Fibroblast of skin of abdomen (primary cell): ENCODE measurements around the gene DAGLA.

ENCODE experiments used
- DNase-seq: peaks from one replicate; pipeline ENCODE4 v3.0.0-alpha.2; 2013

DAGLA gene

DNA sequence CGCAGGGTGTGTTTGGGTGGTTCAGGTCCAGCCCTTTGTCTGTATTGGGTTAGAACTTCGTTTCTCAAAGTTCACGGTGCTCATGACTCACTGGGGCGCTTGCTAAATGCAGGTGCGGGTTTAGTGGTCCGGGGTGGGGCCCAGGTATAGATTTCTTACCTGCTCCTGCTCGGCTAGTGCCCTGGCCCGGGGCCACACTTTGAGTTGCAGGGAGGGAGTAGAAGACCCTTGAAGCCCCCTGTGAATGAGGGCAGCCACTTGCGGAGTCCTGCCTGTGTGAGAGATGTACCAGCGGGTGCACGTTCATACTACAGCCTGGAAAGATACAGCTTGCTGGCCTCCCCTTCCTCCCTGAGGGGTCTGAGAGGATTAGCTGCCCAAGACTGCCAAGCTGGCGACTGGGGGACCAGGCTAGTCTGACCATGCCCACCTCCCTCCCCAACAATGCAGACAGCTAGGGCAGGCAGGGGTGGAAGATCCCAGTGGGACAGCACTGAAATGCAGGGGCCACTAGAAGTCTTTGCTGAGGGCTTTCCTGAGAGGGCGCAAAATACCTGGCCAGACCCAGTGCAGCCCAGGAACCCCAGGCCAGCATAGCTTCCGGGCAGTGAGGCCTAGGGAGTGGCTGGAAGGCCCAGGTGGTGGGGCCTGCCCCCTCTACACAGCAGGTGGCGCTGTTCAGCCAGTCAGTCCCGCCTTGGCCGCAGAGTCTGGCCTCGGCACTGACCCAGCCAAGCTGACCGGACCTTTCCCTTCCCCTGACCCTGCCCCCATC lies 67.2 kb downstream of the DAGLA start:
- peak; percentile 30 for DNase-seq

DNA sequence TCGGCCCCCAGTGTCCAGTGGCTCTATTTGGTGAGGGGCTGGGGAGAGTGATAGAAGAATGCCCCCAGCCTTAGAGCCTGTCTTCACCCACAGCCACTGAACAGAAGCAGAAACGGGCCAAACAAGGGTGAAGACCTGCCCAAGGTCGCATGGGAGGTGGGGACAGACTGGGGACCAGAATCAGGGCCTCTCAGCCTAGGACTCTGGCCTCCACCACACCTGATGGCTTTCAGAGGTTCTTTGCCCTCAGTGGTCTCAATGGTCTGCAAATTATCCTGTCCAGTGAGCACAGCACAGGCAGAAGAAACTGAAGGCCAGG lies 67.7 kb downstream of the DAGLA start:
- DNase-seq, result no peak

DNA sequence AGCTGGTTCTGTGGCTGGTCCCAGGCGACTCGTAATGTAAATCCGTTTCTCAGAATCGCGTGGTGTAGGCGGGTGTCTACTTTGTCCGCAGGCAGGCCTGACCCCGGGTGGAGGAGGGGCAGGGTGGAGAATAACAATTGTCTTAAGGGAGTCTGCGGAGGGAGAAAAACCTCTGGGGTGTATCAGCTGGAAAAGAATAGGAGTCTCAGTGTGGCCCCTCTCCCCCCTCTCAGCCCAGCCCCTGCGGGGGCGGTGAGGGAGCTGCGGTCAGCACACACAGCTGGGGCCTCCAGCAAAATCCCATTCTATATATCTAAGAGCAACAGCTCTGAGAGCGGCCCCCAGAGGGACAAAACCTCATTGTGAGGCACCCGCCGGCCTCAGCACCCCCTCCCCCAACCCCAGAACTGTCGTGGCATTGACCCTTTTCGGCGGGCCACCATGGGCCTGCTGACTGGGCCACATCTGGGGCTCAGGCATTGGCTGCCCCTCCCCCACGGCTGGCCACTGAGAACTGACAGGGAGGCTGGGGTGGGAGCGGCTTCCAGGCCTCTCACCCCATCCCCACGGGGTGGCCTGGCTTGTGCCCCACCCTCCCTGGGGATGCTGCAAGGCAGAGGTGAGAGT lies 69.5 kb downstream of the DAGLA start:
- no peak for DNase-seq

DNA sequence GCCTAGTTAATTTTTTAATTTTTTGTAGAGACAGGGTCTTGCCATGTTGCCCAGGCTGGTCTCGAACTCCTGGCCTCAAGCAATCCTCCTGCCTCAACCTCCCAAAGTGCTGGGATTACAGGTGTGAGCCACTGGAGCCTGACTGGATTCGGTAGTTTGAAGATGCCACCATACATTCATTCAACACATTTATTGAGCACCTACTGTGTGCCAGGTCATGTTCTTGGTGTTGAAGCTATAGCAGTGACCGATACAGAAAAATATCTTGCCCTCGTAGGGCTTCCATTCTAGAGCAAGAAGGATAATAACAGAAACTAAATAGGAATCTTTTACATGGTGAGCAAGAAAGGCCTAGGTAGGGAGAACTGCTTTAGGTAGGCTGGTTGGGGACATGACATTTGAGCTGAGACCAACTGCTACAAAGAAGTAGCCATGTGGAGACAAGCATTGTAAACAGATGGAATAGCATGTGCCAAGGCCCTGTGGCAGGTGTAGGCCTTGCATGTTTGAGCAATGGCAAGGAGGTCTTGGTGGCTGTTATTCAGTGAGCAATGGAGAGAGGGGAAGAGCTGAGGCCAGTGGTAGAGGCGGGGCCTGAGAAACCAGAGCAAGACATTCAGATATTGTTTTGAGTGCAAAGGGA lies 70.6 kb downstream of the DAGLA start:
- DNase-seq, result no peak

DNA sequence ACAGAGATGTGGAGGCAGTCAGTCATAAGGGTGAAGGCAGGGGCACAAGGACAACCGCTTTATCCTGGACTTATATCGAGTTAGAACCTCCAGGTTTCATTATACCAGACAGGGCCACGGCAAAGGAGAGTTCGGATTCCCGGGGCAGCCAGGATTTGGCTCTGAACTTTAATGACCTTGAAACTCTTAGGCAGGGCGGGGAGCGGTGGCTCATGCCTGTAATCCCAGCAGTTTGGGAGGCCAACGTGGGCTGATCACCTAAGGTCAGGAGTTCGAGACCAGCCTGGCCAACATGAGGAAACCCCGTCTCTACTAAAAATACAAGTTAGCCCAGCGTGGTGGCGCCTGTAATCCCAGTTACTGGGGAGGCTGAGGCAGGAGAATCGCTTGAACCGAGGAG lies 71.2 kb downstream of the DAGLA start:
- DNase-seq, result no peak

DNA sequence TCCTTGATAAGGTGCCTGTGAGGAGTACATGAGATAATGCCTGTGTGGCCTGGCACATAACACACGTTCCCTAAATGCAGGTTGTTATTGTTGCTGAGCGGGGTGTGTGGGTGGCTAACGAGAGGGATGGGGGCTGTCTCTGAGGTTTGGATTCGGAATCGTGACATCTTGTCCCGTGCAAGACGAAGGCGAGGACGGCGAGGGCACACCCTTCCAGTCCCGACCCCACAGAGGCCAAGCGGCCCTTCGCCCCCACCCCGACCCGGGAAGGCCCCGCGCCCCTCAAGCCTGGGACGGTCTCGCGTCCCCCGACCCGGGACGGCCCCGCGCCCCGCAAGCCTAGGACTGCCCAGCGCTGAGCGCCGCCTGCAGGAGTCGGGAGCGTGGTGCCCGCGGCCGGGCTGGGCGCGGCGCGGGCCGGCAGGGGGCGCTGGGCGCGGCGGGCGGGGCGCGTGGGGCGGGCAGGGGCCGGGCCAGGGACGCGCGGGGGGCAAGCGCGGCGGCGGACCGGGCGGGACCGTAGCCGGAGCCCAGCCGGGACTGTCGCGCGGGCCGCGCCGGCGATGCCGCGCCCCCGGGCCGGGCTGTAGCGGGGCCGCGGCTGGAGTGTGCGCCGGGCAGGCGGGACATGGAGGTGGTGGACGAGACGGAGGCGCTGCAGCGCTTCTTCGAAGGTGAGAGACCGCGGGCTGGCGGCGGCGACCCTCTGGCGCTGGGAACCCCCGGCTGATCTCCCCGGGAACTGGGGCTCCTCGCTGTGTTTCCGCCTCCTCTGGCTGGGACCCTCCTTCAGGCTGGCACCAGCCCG lies 72.1 kb downstream of the DAGLA start, which contains the start of gene MYRF:
Gene MYRF, plus strand, starts transcription at position 520 of the 808 bp plus-strand sequence. Its CDS starts 109 bp downstream, at position 629.
- peak; percentile 46 for DNase-seq

DNA sequence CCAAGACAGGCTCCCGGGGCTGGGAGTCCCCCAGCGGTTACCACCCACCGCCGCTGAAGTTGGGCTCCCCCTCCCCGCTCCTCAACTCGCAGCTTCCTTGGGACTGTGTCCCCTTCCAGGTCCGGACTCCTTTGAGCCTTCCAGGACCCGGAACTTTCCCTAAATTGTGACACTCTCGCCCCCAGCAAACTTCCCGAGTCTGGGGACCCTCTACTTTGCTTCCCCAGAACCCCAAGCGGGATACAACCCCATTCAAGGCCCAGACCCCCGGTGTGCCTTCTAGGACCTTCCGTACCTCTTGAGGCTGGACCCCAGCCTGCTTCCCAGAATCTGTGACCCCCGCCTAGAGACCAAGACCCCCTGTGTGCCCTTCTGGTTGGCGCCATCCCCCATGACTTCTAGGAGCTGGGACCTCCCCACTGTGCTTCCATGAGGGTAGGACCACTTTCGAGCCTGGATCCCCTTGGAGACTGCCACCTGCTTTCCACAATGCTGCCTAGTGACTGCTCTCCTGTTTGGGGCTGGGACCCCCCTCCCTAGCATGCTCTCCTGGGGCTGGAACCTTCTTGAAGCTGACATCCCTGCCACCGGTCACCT lies 72.8 kb downstream of the DAGLA start:
- no peak for DNase-seq

DNA sequence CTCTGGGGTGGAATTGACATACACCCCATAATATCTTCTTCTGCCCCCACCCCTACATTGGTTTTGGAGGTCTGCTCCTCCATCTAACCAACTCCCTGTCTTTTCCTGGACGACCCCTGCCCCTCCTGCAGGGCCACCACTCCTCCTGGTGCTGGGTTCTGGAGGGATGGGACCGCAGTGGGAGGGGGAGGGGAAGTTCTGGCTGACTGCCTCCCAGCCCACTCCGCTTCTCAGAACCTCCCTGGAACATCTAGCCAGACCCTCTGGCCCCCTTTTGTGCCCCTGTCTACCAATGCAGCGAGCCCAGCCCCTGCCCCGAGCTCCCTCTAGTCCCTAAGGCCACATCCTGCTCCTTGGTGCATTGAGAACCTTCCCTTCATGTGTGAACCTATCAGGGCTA lies 73.5 kb downstream of the DAGLA start:
- no peak for DNase-seq

DNA sequence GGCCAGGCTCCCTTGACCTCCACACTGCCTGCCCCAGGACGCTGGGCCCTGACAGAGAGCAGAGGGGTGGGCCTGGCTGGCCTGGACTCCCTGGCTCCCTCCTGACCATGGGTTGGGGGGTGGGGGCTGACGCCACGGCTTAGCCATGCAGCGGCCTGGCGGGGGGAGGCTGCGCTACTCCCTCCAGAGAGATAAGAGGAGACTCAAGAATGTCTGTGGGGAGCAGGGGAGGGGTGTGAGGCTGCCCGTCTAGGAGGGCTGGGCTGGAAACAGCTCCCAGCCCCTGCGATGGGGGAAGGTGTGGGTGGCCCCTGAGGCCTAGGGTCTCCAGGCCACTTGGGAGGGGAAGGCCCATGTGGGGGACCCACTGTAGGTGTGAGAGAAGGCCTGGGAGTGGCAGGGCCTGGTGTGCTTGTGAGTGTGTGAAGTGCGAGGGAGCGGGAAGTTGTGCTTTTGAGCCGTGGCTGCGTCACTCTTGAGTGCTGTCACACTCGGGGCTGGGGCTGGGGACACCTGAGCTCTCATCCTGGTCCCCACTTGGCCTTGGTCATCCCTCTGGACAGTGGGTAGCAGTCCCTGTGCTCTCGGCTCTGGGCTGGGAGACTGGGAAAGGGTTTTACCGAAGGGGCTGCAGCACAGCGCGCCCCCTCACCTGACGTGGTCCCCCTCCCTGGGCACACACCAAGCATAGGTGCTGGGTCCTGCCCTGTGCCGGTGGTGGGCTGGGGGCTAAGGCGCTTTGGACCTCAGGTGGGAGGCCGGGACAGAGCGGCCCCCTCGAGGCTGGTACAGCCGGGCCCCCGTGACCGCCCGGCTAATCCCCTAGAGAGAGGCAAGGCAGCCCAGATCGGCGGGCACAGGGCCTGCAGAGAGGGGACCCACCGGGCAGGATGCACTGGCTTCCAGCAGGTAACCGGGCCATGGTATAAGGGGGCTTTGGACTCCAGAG lies 74.6 kb downstream of the DAGLA start:
- peak; percentile 53 for DNase-seq

DNA sequence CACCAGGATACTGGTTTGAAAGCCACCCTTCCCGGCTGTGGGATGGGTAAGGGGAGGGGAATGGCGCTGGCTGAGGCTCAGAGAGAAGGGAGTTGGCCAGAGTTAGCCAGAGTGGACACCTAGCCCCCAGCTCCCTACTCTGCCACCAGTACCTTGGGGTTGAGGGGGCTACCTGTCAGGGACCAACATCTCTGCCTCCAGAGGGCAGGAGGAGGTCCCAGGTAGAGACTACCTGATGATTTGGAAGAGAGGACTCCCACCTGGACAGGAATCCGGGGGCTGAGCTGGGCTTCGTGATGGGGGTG lies 75.9 kb downstream of the DAGLA start:
- DNase-seq, result no peak

DNA sequence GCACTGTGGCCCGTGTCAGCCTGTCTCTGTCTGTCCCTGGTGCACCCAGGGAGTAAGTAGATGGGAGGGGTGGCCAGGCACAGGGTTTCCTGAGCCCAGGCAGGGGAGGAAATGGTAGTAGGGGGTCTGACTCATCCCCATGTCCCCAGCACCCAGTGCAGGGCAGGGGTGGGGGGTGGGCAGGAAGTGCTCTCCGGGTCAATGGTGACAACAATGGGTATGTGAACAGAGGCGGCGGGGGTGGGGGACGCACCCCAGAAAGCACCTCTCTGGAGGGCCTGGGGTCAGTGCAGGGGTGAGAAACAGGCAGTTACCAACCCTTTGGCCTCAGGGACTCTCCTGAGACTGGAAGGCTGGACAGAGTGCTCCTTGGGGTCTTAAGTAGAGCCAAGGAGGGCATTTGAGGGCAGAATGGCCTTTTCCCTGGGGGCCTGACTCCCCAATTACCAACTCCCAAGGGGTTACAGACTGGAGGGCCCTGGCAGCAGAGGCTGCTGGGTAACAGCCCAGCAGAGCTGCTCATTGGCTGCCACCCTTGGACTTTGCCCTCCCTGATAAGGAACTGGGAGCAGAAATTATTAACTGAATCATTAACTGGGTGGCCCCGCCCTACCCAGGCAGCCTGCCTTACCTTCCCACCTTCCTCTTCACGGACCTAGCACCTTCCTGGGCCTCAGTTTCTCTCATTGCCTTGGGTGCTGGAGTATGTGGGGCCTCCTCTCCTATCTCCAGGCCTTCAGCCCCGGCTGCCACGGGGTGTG lies 76.4 kb downstream of the DAGLA start:
- peak; percentile 63 for DNase-seq

DNA sequence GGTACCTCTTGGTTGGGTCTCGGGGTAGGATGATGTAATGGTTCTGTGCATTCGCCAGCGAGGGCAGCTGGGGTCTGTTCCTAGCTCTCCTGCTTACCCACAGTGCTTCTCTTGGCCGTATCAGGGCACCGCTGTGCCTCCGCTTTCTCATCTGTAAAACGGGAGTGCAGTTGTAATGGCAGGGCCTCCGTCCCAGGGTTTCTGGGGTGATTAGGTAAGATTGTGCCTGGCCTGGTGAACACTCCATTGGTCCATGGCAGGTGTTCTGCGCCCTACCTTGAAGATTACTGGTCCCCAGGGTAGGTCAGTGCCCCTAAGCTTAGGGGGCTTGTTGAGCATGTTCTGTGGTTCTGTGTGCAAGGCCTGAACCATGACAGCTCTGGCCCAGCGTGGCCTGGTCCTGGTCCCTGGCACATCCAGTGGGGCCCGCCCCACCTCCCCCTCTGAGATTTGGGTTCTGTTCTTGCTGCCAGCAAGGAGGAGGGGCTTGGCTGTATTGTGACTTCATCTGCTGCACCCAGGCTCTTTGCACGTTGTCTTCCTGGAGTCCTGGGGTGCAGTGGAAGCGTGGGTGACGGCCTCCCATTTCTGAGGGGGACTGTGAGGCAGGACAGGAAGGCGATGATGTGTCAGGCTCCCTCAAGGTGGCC lies 77.1 kb downstream of the DAGLA start:
- no peak for DNase-seq

DNA sequence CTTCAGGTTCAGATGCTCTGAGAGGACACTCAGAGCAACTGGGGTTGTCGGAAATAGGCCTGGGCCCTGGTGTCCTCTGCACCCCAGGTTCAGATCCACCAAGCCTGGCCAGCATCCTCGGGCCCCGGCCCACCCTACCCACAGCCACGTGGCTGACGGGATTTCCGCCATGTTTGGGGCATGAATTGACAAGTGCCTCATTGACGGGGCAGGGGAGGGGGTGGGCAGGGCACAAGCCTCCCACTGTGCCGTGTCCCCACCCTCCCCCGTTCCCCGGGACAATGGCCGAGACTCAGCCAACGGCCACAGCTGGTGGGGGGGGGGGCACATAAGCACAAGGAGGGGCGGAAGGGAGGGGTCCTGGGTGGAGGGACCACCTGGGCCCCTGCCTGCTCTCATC lies 80.8 kb downstream of the DAGLA start:
- DNase-seq, result no peak

DNA sequence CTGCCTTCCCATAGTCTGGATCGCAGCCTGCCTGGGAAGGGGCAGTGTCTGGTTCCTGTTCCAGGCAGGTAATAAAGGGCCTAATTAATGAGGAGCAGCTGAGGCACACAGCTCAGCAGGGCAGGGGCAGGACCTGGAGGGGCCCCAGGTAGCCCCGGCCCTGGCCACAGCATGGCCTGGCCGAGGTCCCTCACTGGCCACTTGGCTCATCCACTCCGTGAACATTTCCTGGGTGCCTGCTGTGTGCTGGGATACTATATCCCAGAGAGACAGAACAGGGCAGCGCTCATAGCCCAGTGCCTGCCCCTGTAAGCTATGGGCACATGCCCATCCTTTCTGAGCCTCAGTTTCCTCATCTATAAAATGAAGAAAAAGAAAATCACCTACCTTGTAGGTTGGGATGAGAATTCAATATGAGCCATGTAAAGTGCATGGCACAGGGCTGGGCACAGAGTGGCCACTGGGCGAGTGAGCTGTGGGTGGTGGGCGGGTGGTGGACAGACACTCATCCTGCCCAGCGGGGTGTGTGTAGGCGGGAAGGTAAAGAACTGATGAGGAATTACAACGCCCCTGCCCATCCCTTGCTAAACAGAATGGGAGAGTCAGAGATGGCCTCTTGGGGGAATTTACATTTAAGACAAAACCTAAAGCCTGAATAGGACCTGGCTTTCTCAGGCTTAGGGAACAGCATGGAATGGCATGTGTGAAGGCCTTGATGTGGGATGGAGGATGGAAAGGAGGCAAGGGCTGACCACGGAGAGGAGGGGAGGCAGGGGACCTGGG lies 81.4 kb downstream of the DAGLA start:
- DNase-seq, result no peak

DNA sequence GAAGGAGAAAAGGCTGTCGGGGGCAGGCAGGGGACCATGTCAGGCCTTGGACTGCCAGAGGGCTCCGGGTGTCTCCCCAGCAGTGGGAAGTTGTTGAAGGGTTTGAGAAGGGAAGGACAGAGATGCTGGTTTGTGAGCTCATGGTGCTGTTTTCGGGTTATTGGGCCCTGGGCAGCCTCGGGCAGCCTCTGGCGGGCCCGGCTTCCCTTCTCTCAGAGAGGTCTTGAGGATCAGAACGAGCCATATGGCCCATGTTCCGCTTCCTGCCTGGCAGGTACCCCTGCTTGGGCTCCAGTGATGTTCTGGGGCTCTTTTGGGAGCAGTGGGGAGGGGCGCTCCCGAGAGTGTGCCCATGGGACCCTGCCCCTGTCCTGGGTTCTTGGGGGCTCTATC lies 82.0 kb downstream of the DAGLA start:
- no peak for DNase-seq

DNA sequence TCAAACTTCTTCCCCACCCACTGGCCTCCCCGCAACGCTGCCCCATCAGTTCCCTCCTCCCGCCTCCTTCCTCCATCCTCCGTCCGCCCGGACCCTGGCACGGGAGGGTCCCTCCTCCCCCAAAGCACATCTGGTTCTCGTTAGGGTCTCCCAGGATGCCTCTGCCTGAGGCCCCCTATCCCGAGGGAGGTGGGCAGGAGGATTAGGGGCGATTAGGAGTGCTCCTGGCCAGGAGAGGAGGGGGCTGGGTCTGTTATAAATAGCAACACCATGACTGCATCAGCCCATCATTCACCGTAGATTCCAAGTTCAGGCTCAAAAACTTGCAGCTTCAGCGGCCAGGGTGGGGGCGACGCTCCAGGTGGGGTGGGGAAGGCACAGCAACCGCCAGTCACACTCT lies 82.6 kb downstream of the DAGLA start:
- peak; percentile 35 for DNase-seq

DNA sequence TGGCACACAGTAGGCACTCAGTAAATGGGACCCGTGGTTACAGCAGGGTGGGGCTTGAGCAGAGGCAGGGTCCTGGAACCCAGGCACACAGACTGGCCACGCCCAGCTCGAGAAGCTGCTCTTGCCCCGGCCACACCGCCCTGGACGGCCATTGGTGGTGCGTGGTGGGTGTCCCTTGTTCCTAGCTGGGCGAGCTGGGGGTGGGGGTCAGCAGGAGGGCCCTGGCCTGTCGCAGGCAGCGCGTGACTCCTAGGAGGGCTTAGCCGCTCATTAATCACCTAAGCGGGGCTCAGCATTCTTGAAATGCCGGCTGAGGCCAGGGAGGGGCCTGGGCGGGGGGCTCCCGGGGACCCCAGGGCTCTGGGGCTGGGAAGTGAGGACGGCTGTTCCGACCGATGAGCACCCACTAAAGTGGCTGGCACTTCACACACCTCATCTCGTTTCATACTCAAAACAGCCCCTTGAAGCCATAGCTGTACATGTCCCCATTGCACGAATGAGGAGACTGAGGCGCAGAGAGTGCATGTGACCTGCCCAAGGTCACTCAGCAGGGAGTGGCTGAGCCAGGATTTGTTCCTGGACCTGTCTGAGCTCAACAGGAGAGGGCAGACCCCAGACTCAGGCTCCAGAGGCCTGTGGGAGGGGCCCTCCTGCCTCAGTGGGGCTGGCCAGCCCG lies 83.9 kb downstream of the DAGLA start:
- DNase-seq, result no peak

DNA sequence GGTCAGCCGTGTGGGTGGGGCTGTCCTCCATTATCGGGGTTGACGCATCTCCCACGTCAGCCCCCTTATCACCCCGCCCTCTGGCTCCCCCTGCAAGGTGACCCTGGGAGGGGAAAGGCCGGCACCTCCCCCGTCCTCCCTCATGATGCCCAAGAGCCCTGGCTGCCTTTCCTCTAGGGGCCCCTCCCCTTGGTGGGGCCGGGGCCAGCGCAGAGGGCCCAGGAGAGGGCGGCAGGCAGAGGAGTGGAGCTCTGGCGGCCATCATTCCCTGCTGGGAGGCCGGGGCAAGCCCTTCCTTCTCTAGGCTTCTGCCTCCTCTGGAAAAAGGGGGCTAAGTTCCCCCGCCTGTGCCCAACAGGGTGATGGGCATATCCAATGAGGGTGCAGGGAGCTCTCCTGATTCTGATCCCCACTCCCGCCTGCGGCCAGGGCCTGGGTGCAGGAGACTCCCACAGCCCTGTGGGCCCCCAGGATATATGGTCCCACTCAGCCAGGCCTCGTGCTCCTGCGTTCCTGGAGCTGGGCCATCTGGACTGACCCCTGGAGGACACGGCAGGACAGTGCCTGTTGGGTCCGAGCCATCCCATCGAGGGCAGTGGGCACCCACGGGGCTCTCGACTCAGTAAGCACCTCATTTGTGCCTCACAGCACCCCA lies 84.5 kb downstream of the DAGLA start:
- no peak for DNase-seq
